Activated CD4-positive, alpha-beta T cell treated with anti-CD3 and anti-CD28 coated beads for 1 hour (primary cell): ENCODE measurements around the gene IGLL5.

ENCODE experiments used
- DNase-seq: peaks from one replicate; pipeline ENCODE4 v3.0.0-alpha.2; 2020

The IGLL5 gene

DNA sequence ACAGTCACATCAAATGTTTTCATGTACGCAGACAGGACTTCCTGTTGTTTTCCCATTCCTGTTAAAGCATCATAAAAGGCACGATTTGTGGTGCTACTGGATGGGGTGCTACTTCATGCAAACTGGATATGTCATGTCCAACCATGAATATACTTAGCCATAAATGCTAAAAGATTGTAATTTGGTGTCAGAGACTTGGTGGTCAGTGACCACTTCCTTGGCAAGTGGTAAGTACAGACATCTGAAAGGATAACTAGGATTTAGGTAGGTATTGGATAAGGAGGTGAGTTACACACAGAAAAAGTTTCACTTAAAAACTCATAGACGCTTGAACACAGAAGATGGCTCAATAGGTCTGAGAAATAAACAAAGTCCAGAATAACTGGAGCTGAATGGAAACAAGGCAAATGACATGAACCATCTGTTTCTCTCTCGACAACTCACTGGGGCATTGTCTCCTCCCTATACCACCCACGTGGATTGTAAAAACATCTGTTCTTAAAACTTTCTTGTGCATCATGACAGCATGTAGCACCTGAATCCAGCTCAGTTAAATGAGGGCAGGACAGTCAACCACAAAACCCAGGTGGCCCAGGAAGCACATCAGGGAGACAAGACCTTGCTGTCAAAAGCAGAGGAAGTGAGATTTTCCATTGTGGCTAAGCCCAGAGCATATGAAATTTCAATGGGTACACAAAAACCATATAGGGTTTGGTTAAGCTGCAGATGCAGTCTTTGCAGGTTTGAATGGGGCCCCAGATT lies 22.1 kb upstream of the IGLL5 start:
- no peak for DNase-seq

DNA sequence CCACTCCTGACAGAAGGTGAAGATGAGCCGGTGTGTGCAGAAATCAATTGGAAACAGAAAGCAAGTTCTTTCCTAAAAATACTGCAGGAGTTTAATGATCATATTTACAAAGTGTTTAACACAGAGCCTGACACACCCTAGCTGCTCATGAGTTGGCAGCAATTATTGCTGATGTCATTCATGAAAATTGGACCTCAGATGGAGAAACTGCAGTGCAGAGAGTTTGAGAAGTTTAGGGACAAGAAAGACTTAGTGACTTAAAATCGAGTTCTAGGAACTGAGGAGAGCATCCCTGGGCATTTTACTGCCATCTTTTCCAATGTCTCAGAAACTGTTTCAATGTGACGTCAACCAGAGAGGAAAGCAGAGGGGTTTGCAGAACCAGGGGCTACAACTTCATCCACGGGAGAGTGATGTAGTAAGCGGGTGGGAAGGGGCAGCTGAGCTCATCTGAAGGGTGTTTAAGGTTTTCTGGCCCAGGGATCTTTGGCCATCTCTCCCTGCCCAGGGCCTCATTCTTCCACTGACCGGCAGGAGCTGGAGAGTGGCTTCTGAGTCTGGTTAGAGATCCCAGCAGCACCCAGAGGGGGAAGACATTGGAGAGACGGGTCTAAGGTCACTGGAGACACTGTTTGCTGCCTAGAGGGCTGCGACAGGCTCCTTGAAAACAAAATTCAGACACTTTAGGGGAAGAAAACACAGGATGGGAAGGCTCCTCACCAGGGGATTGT lies 21.1 kb upstream of the IGLL5 start:
- no peak for DNase-seq

DNA sequence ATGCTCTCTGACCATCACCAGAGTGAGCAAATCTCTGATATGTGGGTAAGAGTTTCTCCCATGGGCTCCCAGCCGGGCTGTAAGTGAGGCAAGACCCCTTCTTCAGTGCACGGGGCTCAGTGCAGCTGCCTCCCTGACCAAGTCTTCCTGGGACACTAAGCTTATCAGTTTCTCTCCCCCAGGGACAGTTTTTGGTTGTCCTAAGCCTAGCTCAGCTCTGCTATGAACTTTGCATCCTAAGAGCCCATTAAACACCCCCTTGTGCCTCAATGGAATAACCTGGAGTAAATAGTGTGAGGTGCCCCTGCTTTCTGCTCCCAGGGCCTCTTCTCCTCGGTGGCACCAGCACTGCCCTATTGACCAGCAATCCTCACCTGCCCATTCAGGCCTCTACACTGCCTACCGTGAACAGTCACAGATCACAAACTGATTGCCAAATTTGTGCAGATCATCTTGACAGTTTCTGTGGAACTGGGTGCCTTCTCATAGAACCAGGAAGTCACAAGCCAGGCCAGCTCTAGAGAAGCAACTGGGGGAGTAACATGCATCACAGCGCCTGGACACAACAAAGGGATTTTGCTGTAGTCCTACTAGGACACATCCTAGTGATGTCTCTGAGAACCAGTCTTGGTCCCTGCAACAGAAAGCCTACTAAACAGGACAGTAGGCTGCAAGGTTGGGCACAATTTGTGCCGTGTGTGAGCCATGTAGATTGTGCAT lies 19.5 kb upstream of the IGLL5 start:
- DNase-seq: no peak

DNA sequence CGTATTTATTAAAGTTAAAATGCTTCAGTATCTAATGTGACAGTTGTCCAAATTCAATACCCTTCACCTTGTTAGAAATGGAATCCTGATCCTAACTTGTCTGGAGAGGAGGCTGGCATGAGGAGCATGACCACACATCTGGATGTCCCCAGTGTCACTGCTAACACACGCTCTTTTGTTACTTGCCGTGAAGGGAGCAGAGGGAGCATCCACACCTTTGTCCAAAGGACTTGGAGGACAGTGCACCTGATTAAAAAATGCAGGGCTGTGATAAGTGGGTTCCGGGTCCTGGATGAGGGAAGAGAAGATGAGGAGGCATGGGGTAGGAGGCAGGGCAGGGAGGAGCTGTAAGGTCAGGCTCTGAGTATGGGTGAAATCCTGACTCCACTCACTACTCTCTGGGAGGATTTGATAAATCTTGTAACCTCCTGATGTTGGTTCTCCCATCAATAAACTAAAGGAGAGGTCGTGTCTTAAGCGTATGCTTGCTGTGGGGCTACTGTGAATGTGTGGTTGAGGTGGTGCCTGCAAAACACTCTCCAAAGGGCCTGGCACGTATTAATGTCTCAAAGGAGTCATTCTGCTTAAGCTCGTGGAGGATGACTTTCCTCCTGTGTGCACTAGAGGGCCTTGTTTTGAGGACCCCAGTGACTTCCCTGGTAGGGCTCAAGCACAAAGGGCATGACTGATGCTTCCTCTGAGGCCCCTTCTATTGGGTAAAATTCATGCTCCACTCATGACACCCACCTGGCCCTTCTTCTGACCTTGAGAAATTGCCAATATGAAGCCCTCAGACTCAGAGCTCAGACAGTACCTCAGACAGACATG lies 16.8 kb upstream of the IGLL5 start:
- no peak for DNase-seq

DNA sequence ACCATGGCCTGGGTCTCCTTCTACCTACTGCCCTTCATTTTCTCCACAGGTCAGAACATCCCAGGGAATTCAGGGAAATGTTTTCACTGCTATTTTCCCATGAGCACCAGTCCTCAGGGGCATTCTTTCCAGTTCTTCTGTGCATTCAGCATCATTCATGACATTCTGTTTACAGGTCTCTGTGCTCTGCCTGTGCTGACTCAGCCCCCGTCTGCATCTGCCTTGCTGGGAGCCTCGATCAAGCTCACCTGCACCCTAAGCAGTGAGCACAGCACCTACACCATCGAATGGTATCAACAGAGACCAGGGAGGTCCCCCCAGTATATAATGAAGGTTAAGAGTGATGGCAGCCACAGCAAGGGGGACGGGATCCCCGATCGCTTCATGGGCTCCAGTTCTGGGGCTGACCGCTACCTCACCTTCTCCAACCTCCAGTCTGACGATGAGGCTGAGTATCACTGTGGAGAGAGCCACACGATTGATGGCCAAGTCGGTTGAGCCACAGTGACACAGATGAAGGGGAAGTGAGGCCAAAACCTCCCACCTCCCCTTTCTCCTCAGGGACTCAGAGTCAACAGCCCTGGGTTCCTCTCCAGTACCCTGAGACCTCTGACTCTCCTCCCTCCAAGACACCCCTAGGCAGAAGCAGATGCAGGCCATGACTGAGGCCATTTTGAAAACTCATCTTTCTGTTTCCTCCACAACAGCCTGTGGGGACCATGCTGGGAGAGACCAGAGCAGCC lies 15.9 kb upstream of the IGLL5 start:
- DNase-seq: no peak

DNA sequence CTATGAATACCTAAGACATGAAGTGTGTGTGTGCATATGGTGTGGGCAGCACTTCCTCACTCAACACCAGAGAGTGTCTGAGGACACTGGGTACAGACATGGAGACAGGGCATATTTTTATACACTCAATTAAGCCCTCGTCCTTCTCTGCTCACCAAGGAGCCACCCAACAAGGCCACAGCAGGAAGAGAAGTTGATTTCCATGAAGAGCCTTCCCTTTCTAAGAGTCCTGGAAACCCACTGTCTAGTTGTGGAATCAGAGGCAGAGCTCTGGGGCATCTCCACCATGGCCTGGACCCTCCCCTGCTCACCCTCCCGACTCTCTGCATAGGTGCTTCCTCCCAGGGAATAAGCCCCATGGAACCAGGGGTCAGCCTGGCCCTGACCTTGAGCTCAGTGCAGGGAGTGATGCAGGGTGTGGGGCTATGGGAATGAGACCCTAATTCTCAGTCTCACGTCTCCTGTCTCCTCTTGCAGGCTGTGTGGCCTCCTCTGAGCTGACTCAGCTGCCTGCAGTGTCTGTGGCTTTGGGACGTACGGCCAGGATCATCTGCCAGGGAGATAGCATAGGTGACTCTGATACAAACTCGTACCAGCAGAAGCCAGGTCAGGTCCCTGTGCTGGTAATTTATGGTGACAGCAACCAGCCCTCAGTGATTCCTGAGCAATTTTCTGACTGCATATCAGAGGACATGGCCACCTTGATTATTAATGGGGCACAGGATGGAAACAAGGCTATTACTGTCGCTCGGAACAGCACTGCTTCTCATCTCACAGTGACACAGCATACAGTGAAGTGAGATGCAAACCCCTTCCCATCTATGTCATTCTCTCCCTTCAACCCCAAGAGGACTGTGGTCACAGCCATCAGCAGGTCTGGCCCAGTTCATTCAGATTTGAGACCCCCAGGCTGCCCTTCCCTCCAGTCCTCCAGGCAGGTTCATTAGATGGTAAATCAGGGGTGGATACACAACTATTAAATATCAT lies 14.6 kb upstream of the IGLL5 start:
- DNase-seq: no peak

DNA sequence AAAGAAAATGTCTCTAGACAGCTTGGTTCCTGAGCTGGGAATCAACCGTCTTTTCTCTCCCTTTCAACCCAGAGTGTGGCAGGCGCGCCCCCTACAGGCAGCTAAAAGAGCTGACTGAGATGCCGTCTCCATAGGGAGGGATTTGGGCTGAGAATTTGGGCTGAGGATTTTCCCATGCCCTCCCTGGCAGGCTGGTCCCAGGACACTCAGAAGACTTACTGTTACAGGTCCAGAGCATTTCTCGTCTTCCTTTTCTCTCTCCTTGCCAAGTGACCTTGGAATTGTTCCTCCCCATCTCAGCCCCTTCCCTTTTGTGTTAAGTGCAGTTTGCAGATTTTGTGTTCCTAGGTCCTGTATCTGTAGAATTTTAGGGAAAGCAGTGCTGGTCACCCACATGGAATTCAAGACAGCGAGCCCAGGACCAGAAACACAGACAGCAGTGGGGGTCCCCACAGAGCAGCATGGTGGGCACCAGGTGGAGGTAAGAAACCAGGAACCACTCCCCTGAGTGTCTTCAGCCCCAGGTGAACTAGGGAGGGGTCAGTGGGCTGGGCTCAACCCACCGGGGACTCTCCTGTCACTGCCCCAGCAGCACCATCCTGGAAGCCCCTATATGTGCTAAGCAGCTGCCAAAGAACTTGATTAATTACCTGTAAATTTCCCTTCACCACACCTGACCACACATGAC lies 9.9 kb upstream of the IGLL5 start:
- peak; percentile 61 for DNase-seq

DNA sequence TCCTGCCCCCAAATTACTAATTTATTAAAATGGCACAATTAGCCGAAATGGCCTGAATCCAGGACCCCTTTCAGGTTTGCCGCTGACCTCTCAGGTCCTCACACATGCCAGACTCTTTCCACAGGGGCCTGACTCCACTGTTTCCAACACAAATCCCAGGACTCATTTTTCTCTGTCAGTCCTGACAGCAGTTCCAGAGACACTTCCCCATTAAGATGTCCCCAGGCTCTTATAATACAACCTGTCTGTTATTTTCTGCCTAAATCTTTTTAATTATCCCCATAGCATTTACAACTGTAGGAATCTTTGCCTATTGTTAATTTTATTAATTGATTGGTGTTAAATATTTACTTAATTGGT lies 9.4 kb upstream of the IGLL5 start:
- DNase-seq: no peak

DNA sequence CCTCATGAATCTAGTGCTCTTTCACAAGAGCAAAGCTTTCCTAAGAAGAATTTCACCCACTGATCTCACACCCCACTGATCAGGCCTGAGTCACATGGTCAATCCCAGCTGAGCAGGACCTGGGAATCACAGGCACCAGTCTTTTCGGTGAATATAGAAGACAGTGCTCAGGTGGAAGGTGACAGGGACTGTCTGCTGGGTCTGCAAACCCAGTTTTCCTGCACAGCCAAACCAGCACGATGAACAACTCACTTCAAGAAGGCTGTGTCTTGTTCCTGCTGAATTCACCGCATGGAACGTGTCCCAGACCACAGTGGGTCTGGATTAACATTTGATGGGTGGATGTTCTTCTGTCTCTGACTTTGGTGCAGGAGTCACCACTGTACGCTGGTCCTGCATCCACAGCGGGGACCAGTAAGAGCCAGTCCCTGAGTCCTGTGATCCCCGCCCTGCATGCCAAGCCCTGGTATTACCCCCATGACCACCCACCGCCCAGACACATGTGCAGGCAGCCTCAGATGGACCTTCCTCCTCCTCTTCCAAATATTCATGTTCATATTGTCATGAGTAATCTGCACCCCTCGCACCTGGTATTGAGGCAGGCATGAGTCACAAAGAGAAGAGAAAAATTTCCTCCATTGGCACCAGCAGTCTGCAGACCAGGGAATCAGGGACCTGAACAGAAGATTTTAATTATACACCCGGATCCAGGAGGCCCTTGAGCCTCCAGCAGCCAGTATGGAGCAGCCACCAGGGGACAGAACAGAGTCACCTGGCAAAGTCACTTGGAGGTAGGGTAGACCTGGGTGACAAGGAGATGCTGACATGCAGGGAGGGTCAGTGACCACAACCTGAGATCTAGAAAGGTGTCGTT lies 8.6 kb upstream of the IGLL5 start:
- no peak for DNase-seq

DNA sequence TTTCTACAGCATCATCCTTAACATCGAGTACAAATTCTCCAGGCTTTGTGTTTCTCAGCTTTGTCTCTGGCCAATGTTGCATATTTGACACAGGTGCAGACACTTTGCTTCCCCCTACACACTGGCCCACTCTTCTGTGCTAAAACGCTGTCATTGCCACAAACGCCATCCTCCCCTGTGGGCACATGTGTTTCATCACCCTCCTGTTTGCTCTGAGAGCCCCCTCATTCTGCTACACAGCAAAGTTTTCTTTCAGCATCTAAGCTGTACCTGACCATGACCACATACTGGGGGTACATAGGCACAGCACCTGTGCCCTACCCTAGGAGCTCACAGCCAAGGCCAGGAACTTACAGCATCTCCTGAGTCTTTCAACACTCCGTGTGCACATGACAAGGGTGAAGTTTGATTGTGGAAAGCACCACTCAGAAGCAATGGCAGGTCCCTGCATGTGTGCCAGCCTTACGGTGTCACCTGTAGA lies 7.9 kb upstream of the IGLL5 start:
- no peak for DNase-seq

DNA sequence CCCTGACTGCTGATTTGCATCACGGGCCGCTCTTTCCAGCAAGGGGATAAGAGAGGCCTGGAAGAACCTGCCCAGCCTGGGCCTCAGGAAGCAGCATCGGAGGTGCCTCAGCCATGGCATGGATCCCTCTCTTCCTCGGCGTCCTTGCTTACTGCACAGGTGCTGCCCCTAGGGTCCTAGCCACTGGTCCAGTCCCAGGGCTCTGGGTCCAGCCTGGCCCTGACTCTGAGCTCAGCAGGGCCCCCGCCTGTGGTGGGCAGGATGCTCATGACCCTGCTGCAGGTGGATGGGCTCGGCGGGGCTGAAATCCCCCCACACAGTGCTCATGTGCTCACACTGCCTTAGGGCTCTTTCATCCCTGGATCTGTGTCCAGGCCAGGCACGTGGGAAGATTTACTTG lies 7.0 kb upstream of the IGLL5 start:
- DNase-seq: no peak

DNA sequence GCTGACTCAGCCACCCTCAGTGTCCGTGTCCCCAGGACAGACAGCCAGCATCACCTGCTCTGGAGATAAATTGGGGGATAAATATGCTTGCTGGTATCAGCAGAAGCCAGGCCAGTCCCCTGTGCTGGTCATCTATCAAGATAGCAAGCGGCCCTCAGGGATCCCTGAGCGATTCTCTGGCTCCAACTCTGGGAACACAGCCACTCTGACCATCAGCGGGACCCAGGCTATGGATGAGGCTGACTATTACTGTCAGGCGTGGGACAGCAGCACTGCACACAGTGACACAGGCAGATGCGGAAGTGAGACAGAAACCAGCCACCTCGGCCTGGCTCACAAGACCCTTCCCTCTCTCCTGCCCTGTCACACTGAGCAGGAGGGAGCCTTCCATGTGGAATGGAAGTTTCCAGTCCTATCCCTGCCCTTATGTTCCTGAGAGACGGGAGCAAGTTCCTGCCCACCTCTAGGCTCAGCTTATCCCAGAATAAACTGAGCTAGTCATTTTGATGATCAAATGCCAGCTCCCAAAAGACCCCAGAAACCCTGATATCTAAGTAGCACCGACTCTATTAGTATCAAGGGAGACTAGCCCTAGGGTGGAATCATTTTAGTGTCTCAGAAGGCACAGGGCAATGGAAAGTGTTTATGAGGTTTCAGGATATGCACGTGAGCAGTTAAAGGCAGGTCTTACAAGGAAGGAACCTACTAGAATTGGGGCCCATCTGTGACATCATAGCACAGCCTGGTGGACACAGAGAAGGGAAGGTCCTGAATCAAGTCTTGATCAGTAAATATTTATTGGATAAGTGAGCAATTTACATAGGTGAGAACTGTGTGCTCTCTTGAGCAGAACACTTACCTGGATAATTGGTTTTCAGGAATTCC lies 6.3 kb upstream of the IGLL5 start:
- DNase-seq: no peak

DNA sequence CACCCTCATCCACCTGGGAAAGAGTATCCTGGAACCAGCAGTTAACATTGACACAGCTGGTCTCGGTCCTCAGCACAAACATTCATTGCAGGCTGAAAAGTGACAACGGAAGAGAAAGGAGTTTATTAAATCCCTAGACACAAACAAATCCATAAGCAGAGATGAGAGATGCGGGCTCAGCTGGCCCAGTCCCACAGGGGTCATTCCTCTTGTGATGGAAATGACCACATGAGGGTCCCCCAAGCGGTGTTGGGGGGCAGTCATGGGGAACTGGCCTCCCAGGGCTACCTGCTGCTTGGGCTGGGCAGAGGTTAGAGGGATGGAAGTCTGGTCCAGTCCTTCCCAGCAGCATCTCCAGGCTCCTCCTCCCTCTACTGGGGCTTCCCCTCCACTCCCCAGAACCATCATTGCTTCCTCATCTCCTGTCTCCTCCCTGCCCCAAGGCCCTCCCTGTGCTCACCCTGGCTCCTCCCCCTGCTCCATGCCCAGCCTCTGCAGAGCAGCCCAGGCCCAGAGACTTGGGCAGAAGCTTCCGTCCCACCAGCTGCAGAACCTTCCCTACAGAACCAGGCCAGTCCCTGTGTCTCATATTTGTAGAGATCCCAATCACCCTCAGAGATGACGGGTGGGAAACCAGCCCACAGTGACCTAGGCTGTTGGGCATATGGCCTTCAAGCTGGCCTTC lies 5.4 kb upstream of the IGLL5 start:
- no peak for DNase-seq

DNA sequence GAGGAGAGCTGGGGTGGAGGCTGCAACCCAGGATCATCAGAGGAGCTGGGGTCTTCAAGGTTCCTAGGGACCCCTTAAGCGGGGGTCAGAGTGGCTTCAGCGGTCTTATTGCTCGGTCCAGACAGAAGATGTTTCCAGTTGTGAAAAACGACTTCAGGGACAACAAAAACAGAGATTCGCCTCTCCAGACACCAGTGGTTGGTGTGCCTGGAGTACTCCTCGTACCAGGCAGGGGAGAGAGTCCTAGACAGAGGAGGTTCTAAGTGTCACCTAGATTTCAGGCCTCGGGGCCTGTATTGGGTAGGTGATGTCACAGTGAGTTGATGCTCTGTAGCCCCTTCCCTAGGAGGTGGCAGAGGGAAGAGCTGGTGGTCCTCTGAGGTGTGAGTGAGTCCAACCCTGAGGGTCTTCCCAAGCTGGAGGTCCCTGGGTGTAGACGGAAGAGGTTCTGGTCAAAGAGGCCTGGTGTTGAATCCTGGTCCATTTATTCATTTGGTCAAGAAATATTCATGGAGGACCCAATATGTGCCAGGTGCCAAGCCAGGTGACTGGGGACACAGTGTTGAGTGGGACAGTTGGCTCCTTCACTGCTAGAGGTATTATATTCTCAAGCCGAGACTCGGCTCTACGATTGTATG lies 4.4 kb upstream of the IGLL5 start:
- no peak for DNase-seq

DNA sequence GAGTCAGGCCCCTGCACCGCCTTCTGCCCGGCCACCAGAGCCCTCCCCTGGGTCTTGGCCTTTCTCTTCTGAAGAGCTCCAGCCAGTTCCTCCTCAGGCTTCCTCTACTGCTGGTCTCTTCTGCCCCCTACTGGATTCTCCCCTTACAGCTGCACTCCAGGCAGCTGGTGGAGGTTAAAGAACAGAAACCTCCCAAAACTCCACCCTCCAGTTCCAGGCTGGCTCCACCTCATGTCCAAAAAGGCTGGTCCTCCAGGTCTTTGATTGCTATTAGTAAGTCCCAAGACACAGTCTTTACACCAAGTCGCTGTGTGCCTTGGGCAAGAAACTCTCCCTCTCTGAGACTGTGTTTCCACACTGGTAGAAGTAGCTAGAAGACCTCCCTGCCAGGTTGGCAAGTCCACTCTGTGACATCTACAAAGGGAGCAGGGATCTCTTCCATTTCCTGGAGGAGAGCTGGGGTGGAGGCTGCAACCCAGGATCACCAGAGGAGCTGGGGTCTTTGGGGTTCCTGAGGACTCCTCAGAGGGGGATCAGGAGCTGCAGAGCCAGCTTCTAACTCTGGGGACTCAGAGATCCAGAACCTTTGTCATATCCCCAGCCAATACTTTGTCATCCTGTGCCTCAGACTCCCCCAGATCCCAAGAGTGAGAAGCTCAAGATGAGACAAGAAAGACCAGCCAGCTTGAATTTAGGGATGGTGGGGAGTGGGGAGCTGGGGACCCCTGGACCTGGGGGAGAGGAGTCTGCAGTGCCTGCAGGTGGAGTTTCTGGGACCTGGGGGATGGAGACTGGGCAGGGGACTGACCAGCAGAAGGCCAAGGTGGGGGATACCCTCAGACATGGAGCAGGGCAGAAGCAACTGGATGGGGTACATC lies 3.4 kb upstream of the IGLL5 start:
- peak; percentile 33 for DNase-seq
